Neural cell (in vitro differentiated cells): ENCODE results near the gene CUTC. TPM values are rescaled to one million over a fixed set of nuclear protein-coding genes. Genes with fewer than 3 reads are reported as not detected.

Experiments used
- H2AFZ ChIP-seq: fragments of 200-600, 300-800 bp; sonication (generic), shearing (Covaris generic); 2 replicates; pipeline ENCODE4 v1.6.0; 2014; ENCODE audit warnings: low read depth, mild to moderate bottlenecking, antibody characterized with exemption, low read length, moderate library complexity
- H3F3A ChIP-seq: fragments of 200-600 bp; shearing (Covaris generic); 2 replicates; pipeline ENCODE4 v1.6.1; 2016; ENCODE audit warnings: mild to moderate bottlenecking, moderate library complexity, mixed read lengths, antibody characterized with exemption, low read length; ENCODE audit not compliant: insufficient read depth, poor library complexity, severe bottlenecking
- H3K27ac ChIP-seq: fragments of 200-600, 300-800 bp; sonication (generic), shearing (Covaris generic); 2 replicates; pipeline ENCODE4 v1.5.1; 2014; ENCODE audit warnings: mild to moderate bottlenecking, low read length, moderate library complexity
- H3K27me3 ChIP-seq: fragments of 300-800, 200-600 bp; sonication (generic), shearing (Covaris generic); 2 replicates; pipeline ENCODE4 v1.6.0; 2014; ENCODE audit warnings: mild to moderate bottlenecking, low read depth, low read length, moderate library complexity; ENCODE audit not compliant: insufficient read depth
- H3K36me3 ChIP-seq: fragments of 300-800, 200-600 bp; sonication (generic), shearing (Covaris generic); 2 replicates; pipeline ENCODE4 v1.5.1; 2014; ENCODE audit warnings: mild to moderate bottlenecking, antibody characterized with exemption, low read length, moderate library complexity; ENCODE audit not compliant: insufficient read depth
- H3K4me2 ChIP-seq: fragments of 300-800, 200-600 bp; sonication (generic), shearing (Covaris generic); 2 replicates; pipeline ENCODE4 v1.6.0; 2014; ENCODE audit warnings: mild to moderate bottlenecking, low read length
- H3K4me3 ChIP-seq: fragments of 300-800, 200-600 bp; sonication (generic), shearing (Covaris generic); 2 replicates; pipeline ENCODE4 v1.5.1; 2014; ENCODE audit warnings: mild to moderate bottlenecking, low read length, moderate library complexity
- H3K79me2 ChIP-seq: fragments of 200-600 bp; shearing (Covaris generic); replicated peaks from 2 replicates; pipeline ENCODE4 v1.6.0; 2014; ENCODE audit warnings: mild to moderate bottlenecking, low read length, moderate library complexity; ENCODE audit not compliant: insufficient read depth
- H3K9ac ChIP-seq: fragments of 300-800, 200-600 bp; sonication (generic), shearing (Covaris generic); 2 replicates; pipeline ENCODE4 v1.6.1; 2016; ENCODE audit warnings: mild to moderate bottlenecking, low read length, mixed read lengths
- H3K9me2 ChIP-seq: fragments of 200-600 bp; shearing (Covaris generic); 2 replicates; pipeline ENCODE4 v1.6.1; 2016; ENCODE audit warnings: mild to moderate bottlenecking, low read length, mixed read lengths; ENCODE audit not compliant: insufficient read depth
- H3K9me3 ChIP-seq: fragments of 200-600, 300-800 bp; sonication (generic), shearing (Covaris generic); 2 replicates; pipeline ENCODE4 v1.6.1; 2016; ENCODE audit warnings: mild to moderate bottlenecking, mixed run types, low read length, moderate library complexity, mixed read lengths
- H4K20me1 ChIP-seq: fragments of 200-600 bp; shearing (Covaris generic); 2 replicates; pipeline ENCODE4 v1.6.1; 2016; ENCODE audit warnings: mild to moderate bottlenecking, mixed run types; ENCODE audit not compliant: insufficient read depth
- CTCF ChIP-seq: fragments of 450-650 bp; IDR thresholded peaks from 2 replicates; pipeline ENCODE4 v1.5.1; 2014; ENCODE audit warnings: antibody characterized with exemption, mild to moderate bottlenecking, moderate library complexity; ENCODE audit not compliant: poor library complexity, severe bottlenecking
- EP300 ChIP-seq: fragments of 450-650 bp; conservative IDR thresholded peaks from 2 replicates; pipeline ENCODE4 v1.6.1; 2014; ENCODE audit warnings: antibody characterized with exemption, mild to moderate bottlenecking, moderate library complexity; ENCODE audit not compliant: poor library complexity, severe bottlenecking
- EZH2 ChIP-seq: fragments of 200-600, 300-800 bp; shearing (Covaris generic), sonication (generic); IDR thresholded peaks from 2 replicates; pipeline ENCODE4 v1.6.1; 2014; ENCODE audit warnings: antibody characterized with exemption, low read length, borderline replicate concordance, mild to moderate bottlenecking; ENCODE audit not compliant: insufficient read depth, poor library complexity, severe bottlenecking
- MXI1 ChIP-seq: fragments of 450-650 bp; conservative IDR thresholded peaks from 2 replicates; pipeline ENCODE4 v1.6.1; 2014; ENCODE audit warnings: antibody characterized with exemption, mild to moderate bottlenecking; ENCODE audit not compliant: poor library complexity, severe bottlenecking
- POLR2AphosphoS5 ChIP-seq: IDR thresholded peaks from 2 replicates; pipeline ENCODE4 v1.6.1; 2012
- RAD21 ChIP-seq: fragments of 450-650 bp; conservative IDR thresholded peaks from 2 replicates; pipeline ENCODE4 v1.6.1; 2014; ENCODE audit warnings: antibody characterized with exemption, mild to moderate bottlenecking, moderate library complexity
- REST ChIP-seq: IDR thresholded peaks from 2 replicates; pipeline ENCODE4 v1.6.1; 2012; ENCODE audit warnings: borderline replicate concordance
- SMC3 ChIP-seq: fragments of 450-650 bp; conservative IDR thresholded peaks from 2 replicates; pipeline ENCODE4 v1.6.1; 2014; ENCODE audit warnings: antibody characterized with exemption, mild to moderate bottlenecking, moderate library complexity; ENCODE audit not compliant: poor library complexity
- TAF1 ChIP-seq: IDR thresholded peaks from 2 replicates; pipeline ENCODE4 v1.6.1; 2012; ENCODE audit warnings: low read depth
- polyA plus RNA-seq: library from polyadenylated mRNA; depleted of rRNA; stranded (reverse); fragments of >200 nt; gene quantifications from 2 replicates; pipeline ENCODE4 v1.2.3, GENCODE V29; 2014

The CUTC gene
- polyA plus RNA-seq, 1 donor from 2014 or later, result 26.2 TPM

- Histone ChIP-seq H3K36me3 (peaks cover 2% of the 10 kb centered on the region), H3K4me2 (no peak overlapping the region)
Measured at GRCh38 chr10:99742254-99742653, 10.2 kb downstream of the CUTC start.

GRCh38 chr10:99742701-99743100 lies 10.7 kb downstream of the CUTC start:
- no peaks in the 10 kb centered on the region for H3F3A ChIP-seq
- no peaks in the 10 kb centered on the region for H3K27me3 ChIP-seq
- no peak for TF ChIP-seq MXI1
- TF ChIP-seq RAD21, result no peak
- TF ChIP-seq REST, result no peak
- no peak overlapping the region for H3K27ac ChIP-seq
- no peaks in the 10 kb centered on the region for H3K9me2 ChIP-seq
- no peak overlapping the region for H3K4me3 ChIP-seq
- H3K79me2 ChIP-seq, result no peaks in the 10 kb centered on the region
- no peak overlapping the region for H3K9ac ChIP-seq
- no peak overlapping the region for H2AFZ ChIP-seq
- H4K20me1 ChIP-seq, result no peaks in the 10 kb centered on the region
- no peaks in the 10 kb centered on the region for H3K9me3 ChIP-seq
- H3K4me2 ChIP-seq, result no peak overlapping the region
- H3K36me3 ChIP-seq, result no peaks in the 10 kb centered on the region

More at GRCh38 chr10:99742254-99742653, 10.2 kb downstream of the CUTC start:
- Histone ChIP-seq H3K9me3 (no peaks in the 10 kb centered on the region), H3K9me2 (no peaks in the 10 kb centered on the region), H3K27me3 (no peaks in the 10 kb centered on the region), H3F3A (no peaks in the 10 kb centered on the region), H3K79me2 (no peaks in the 10 kb centered on the region), H3K27ac (no peak overlapping the region), H3K4me3 (no peak overlapping the region), H4K20me1 (no peaks in the 10 kb centered on the region), H2AFZ (no peak overlapping the region), H3K9ac (no peak overlapping the region)
- TF ChIP-seq EZH2, result no peak
- no peak for TF ChIP-seq POLR2AphosphoS5
- no peak for TF ChIP-seq MXI1
- TF ChIP-seq EP300, result no peak
- TF ChIP-seq REST, result no peak
- no peak for TF ChIP-seq RAD21

- Histone ChIP-seq H3K27me3 (no peaks in the 10 kb centered on the region), H3K79me2 (no peaks in the 10 kb centered on the region), H3K9me3 (no peaks in the 10 kb centered on the region), H3K27ac (no peak overlapping the region), H3F3A (no peaks in the 10 kb centered on the region), H3K4me3 (no peak overlapping the region), H3K9ac (no peak overlapping the region), H2AFZ (no peak overlapping the region), H4K20me1 (no peaks in the 10 kb centered on the region), H3K4me2 (no peak overlapping the region), H3K9me2 (no peaks in the 10 kb centered on the region), H3K36me3 (no peaks in the 10 kb centered on the region)
- TF ChIP-seq EZH2, result no peak
- TF ChIP-seq REST, result no peak
- TF ChIP-seq POLR2AphosphoS5, result no peak
- TF ChIP-seq EP300, result no peak
- TF ChIP-seq TAF1, result no peak
- TF ChIP-seq CTCF, result no peak
- no peak for TF ChIP-seq MXI1
- no peak for TF ChIP-seq RAD21
- no peak for TF ChIP-seq SMC3
Measured at GRCh38 chr10:99743841-99744240, 11.8 kb downstream of the CUTC start.
